ENCODE data around the gene ACACB.
"Not testable (repeated sequence)": the region's sequence is repeated elsewhere in the genome, so short reads cannot be mapped to it uniquely, and the experiment has no call there.

GRCh38 chr12:109172787-109173186 lies 56.4 kb downstream of the ACACB start:
- not testable (repeated sequence) for TF ChIP-seq CTCF (conservative IDR thresholded peaks at IDR 0.05; ENCODE audit: low read depth, low read length); EZH2 (IDR thresholded peaks at IDR 0.05; ENCODE audit: borderline replicate concordance, low read depth, low read length, poor library complexity, severe bottlenecking)

All from A673 (cell line).